ENCODE results near the gene KHDRBS1.
A peak's percentile ranks its signal among the peaks of the same experiment; 100 is the strongest.
"Not testable (repeated sequence)": the region's sequence is repeated elsewhere in the genome, so short reads cannot be mapped to it uniquely, and the experiment has no call there.

The KHDRBS1 gene

GRCh38 chr1:32014199-32014947 is 705 bp downstream of the KHDRBS1 start:
- DNase-seq: peak; percentile 27

GRCh38 chr1:32014948-32015273 is 1.2 kb downstream of the KHDRBS1 start:
- no peak for DNase-seq

DNA sequence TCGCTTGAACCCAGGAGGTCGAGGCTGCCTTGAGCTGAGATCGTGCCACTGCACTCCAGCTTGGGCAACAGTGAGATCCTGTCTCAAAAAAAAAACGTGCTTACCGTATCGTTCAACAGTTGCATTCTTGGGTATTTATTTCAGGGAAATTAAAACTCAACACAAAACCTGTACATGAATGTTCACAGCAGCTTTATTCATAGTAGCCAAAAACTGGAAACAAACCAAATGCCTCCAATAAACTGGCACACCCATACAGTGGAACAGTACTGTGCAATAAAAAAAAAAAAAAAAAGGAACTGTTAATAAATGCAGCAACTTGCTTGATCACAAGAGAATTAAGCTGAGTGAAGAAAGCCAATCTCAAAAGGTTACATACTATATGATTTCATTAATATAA is 6.7 kb downstream of the KHDRBS1 start:
- DNase-seq: no peak

DNA sequence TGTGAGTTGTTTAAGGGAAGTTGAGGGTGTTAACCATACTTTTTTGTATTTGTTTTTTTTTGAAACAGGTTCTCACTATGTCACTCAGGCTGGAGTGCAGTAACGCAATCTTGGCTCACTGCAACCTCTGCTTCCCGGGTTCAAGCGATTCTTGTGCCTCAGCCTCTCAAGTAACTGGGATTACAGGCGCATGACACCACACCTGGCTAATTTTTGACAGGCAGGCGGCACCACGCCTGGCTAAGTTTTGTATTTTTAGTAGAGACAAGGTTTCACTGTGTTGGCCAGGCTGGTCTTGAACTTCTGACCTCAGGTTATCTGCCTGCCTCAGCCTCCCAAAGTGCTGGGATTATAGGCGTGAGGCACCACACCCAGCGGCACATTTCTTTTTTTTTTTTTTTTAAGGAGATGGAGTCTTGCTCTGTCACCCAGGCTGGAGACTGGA is 7.9 kb downstream of the KHDRBS1 start:
- not testable (repeated sequence) for DNase-seq

DNA sequence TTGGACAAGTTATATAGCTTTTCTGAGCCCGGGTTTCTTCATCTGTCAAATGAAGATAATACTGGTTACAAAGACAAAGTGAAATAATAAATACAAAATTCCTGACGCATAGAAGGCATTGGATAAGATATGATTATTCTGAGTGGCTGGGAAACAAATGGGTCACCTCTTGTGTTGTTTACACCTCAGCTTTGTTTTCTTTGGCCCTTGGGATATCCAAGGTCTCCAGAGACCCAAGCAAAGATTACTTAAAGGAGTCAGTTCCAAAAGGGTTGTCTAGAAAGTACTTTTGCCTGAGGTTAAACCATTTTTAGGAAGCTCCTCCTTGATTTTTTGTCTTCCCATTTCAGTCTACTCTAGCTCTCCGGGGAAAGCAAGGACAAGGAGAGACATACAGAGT is 9.7 kb downstream of the KHDRBS1 start:
- DNase-seq: no peak

GRCh38 chr1:32025515-32025914 is 11.8 kb downstream of the KHDRBS1 start:
- no peak for DNase-seq

DNA sequence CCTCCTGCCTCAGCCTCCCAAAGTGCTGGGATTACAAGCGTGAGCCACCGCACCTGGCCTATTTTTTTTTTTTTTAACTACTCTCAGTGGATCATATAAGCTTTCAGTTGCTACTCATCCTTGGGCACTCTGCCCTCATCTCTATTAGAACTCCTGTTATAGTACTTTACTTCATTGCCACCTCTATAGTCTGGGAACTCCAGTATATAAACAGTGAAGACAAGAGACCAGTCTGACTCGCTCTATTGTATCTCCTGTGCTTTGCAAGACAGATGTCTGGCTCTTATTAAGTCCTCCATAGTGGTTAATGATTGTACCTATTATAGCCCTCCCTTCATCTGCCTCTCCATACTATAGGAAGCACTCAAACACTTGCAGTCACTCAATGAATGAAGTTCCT is 15.1 kb downstream of the KHDRBS1 start:
- DNase-seq: no peak

GRCh38 chr1:32031578-32032274 is 18.1 kb downstream of the KHDRBS1 start:
- DNase-seq: no peak

DNA sequence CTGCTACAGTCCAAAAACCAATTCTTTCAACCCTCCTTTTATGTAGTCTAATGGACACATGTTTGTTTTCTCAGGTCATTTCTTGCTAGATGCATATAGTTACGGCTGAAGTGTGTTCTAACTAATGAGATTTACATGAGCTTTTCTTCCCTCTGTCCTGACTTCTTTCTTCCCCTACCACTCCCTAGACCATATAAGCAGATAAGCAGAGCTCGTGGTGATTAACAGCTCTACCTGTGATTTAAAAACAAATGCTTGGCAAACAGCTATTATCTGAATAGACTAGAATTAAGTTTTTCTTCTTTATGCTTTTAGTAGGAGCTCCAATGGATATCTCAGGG is 18.6 kb downstream of the KHDRBS1 start:
- DNase-seq: no peak

DNA sequence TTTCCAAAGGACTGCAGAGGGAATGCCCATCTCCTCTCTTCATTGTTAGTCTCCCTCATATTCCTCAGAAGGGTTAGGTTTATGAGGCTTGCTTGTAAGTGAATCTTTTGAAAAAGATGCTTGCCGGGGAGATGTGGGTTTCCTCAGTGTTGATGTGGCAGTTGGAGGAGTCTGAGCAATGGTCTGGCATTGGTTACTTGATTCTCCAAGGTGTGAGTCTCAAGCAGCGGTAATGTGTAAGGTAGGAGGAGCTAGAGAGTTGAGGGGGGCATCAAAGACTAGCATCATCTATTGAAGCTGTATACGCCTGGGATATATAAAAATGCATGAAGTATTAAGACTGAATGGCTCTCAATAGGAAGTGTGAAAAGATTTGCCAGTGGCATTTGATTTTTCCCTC is 21.5 kb downstream of the KHDRBS1 start:
- no peak for DNase-seq

DNA sequence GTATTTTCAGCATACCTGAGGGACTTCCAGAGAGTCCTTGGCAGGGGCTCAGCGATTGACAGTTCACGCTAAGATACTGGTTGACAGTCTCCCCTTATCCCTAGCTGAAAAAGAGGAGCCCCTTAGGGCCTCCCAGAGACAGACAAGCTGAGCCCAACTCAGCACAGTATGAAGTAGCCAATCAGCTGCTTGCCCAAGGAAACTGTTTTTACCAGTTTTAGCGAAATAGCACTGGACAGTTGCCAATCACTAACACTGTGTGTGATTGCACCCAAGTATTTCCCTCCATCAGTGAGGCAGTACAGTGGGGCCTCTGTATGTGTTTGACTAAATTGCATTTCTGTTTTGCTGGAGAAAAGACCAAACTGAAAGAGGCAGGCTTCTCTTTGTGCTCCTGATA is 27.0 kb downstream of the KHDRBS1 start:
- DNase-seq: peak; percentile 36

- DNase-seq: no peak
Measured at GRCh38 chr1:32042330-32042729, 28.7 kb downstream of the KHDRBS1 start.

GRCh38 chr1:32044234-32044633 is 30.6 kb downstream of the KHDRBS1 start:
- no peak for DNase-seq

- no peak for DNase-seq
Measured at GRCh38 chr1:32045772-32046171, 32.1 kb downstream of the KHDRBS1 start.

DNA sequence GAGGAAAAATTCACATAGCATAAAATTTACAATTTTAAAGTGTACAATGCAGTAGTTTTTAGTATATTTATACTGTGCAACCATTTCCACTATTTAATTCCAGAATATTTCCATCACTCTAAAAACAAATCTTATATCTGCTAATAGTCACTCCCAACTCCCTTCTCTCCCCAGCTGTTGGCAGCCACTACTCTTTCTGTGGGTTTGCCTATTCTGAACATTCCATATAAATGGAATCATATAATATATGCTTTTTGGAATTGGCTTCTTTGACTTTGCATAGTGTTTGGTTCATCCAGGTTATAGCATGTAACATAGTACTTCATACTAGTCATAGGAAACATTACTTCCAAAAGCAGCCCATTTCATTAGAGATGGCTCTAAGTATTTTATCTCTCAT is 34.0 kb downstream of the KHDRBS1 start:
- no peak for DNase-seq

DNA sequence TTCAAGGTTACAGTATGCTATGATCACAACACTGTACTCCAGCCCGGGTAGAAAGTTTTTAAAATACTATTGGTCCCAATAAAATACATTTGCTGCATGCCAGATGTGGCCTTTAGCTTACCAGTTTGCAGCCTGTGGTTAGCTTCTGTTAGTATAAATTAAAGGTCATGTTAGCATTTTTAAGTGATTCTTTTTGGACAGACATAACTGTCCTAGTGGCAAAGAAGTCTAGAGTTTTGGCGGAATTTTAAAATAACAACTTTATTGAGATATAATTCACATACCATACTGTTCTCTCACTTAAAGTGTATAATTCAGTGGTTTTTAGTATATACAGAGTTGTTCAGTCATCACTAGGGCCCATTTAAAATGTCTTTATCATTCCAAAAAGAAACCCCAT is 34.8 kb downstream of the KHDRBS1 start:
- no peak for DNase-seq

- no peak for DNase-seq
Measured at GRCh38 chr1:32051706-32052105, 38.0 kb downstream of the KHDRBS1 start.

GRCh38 chr1:32052887-32053286 is 39.2 kb downstream of the KHDRBS1 start:
- no peak for DNase-seq

DNA sequence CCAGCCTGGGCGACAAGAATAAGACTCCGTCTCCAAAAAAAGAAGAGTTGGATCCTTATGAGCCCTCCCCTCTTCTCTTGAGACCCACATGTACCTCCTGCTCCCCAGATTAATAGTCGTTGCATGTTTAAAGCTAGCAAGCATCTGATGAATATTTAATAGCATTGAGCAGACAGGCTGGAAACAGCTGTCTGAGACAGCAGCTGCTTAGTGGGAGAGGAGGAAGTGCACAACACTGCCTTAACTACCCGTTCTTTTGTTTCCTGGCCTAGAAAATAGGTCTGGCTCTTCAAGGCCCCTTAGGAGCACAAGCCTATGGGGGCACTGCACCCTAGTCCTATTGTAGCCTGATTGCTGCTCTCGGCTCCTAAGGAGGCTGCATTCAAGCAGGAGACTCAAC is 41.7 kb downstream of the KHDRBS1 start:
- no peak for DNase-seq

- DNase-seq: no peak
Measured at GRCh38 chr1:32056598-32056997, 42.9 kb downstream of the KHDRBS1 start.

DNA sequence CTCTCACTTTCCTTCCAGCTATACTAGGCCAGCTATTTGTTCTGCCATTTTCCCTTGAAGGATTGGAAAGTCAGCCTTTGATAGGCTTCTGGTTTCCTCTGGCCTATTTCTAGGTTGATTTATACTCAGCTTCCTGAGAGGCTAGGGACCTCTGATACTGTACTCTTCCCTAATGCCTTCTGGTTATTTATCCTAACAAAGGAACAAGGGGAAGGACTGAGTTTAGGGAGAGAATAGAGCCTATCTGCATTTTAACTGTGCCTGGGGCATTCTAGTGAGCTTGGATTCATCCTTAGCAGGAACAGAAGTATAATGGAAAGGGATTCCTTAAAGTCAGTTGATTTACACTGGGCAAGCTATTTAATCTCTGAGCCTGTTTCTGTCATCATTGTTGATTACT is 47.2 kb downstream of the KHDRBS1 start:
- DNase-seq: no peak

GRCh38 chr1:32062867-32063230 is 49.2 kb downstream of the KHDRBS1 start:
- DNase-seq: no peak

DNA sequence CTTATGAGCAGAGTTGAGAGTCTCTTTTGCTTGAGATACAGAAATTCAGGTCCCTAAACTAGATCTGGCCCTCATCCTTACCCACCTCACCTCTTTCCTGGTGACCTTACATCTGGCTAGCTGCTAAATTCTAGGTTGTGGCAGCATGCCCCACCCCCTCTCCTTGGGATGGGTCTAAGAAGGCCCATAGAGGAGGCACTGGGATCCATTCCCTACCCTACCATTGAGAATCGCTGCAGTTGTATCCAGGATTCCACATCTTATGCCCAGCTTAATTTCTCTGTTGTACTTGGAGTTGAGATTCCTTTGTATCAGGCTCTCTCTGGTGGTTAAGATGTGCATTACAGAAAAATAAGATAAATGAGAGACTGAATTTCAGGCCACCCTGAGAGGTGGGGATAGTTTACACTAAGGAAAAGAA is 49.6 kb downstream of the KHDRBS1 start:
- peak; percentile 73 for DNase-seq

GRCh38 chr1:32065613-32066488 is 52.2 kb downstream of the KHDRBS1 start:
- not testable (repeated sequence) for DNase-seq

Data from midbrain (tissue), 1 donor.